Measurements from ENCODE around the gene AAK1.

Gene AAK1

DNA sequence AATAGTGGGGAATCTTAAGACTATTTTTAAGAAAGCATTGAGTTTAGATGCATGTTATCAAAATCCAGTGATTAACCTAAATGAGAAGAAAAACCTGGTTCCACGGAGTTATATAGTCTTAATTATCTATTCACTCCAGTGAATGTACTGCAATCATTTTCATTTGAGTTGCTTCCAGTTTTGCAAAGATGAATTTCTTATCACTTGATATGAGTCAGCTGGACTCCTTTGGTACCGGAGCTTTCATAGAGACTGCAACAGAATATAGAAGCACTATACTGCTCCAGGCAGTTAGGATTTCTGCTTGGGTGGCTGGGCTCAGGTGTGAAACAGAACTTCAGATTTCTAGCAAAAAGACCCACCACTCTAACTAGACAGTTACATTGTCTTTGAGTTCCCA lies 114.1 kb downstream of the AAK1 start:
- no peak for DNase-seq

- no peak for DNase-seq
These were observed 118.3 kb downstream of the AAK1 start for GRCh38 chr2:69525261-69525660.

- no peak for DNase-seq
These were observed 118.7 kb downstream of the AAK1 start for GRCh38 chr2:69524799-69525198.

DNA sequence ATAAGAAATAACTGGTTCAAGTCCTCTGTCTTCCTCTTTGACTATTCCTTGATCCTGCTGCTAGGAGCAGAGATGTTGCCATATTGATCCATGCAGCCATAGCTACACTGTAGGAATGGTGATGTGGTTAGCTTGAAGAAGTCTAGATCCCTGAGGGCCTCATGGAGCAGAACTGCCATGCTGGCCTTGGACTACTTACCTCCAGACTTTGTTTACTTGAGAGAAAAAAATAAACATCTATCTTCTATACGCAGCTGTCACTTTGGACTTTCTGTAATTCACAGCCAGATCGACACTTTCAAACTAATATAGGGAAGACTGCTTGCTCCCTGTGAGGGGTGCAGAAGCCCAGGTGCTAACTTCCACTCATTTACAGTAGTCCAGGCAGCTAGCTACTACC lies 121.8 kb downstream of the AAK1 start:
- DNase-seq = no peak

GRCh38 chr2:69518841-69519240 lies 124.7 kb downstream of the AAK1 start:
- DNase-seq = no peak

GRCh38 chr2:69517410-69517809 lies 126.1 kb downstream of the AAK1 start:
- DNase-seq = no peak

GRCh38 chr2:69514819-69515218 lies 128.7 kb downstream of the AAK1 start:
- DNase-seq = no peak

DNA sequence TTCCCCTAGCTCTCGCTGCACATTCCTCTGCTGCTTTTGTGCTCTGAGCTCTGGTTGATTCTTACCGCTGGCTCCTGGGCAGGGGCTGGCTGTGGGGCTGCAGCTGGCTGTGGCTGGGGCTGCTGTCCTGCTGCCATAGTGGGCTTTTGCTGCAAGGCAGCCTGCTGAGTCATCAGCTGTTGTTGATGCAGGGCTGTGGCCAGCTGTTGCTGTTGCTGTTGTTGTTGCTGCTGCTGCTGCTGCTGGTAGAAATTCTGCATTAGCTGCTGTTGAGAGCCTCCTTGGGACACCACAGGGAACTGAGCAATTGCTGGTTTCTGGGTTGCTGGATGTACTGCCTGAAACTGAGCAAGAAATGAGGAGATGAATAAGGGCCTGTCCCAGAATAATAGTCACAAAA lies 129.1 kb downstream of the AAK1 start:
- DNase-seq = no peak

- no peak for DNase-seq
These were observed 131.1 kb downstream of the AAK1 start for GRCh38 chr2:69512446-69512845.

DNA sequence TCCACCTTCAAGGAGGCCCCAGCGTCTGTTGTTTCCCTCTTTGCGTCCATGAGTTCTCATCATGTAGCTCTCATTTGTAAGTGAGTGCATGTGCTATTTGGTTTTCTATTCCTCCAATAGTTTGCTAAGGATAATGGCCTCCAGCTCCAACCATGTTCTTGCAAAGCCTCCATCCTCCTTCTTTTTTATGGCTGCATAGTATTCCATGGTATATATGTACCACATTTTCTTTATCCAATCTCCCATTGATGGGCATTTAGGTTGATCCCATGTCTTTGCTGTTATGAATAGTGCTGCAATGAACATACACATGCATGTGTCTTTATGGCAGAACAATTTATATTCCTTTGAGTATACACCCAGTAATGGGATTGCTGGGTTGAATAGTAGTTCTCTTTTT lies 133.3 kb downstream of the AAK1 start:
- no peak for DNase-seq

- DNase-seq = no peak
These were observed 133.8 kb downstream of the AAK1 start for GRCh38 chr2:69509750-69510140.

- DNase-seq = no peak
These were observed 134.4 kb downstream of the AAK1 start for GRCh38 chr2:69509011-69509749.

DNA sequence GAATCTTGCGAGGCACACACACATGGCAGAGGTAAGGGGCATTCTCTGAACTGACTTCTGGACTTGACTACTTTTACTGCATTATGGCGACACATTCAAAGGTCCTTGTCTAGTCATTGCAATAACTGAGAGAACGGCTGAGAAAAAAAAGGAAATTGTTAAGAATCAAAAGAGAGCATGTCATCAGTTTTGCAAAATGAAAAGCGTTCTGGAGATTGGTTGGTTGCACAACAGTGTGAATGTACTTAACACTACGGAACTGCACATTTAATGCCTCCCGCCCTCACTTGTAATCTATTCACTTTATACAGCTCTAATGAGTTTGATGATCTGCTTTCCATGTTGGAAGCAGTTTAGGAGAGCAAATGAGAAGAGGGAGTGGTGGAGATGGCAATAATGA lies 137.8 kb downstream of the AAK1 start:
- no peak for DNase-seq

DNA sequence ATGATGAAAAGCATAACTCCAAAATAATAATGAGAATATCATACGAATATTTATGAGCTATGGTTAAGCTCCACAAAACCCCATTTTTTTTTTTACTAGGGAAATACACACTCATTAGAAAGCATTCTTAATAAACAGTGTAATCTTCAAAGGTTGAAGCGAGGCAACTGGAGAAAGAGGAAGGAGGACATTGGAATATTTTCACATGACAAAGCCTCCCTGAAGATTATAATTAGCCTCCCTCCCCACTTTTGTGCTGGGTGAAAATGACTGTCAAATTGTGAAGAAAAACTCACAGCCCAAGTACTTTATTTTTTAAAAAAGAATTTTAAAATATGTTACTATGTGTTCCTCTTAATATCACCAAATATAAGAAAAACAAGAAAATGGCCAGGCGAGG lies 142.2 kb downstream of the AAK1 start:
- no peak for DNase-seq

DNA sequence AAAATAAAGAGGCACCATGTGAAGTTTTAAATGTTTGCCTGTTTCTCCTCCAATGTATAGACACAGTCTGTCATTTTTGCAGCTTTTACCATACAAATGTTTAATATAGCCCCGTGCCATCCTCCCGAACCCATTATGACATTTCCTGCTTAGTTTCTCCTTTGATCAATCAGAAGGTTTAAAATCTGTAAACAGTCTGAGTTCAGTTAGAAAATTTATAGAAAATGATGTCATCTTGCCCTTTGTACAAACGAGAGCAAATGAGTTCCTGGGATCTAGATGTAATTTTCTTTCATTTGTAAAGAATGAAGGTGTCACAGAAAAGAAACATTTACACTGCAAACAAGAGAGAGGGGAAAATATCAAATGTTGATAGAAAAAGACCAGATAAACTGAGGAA lies 143.6 kb downstream of the AAK1 start:
- DNase-seq = no peak

GRCh38 chr2:69499242-69499641 lies 144.3 kb downstream of the AAK1 start:
- no peak for DNase-seq

DNA sequence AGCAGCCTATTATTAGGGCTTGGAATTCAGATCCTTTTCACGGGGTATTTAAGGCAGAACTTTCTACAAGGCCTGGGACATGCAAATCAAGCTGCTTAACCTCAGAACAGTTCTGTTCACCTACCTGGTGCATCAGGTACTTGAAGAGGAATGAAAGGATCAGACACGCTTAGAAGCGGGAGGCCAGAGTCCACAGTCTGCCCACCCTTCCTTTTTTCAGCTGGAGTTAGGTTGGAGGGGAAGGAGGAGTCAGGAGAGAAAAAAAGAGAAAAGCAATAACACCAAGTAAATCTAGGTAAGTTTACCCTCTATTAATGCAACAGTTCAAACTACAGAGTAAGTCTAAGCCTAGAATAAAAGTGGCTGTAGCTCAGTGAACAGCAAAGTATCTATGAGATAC lies 147.7 kb downstream of the AAK1 start:
- DNase-seq = no peak

- DNase-seq = no peak
These were observed 148.5 kb downstream of the AAK1 start for GRCh38 chr2:69495008-69495407.

- DNase-seq = no peak
These were observed 149.4 kb downstream of the AAK1 start for GRCh38 chr2:69494126-69494525.

DNA sequence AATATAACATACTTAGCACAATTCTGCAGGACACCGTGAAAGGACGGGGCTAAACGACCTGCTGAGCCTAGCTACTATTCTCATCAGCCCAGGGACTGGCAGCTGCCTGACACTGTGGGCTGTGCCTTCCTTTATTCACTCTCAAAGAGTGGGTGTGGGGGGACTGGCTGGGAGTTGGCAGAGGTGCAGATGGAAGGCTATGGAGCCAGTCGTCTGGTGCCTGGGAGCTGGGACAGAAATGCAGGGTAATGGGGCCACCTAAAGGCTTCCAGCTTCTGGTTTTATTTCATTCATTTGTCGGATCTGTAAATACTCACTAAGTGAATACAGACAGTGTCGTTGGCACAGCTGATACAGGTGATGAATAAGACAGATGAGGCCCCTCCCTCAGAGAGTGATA lies 150.3 kb downstream of the AAK1 start:
- no peak for DNase-seq

GRCh38 chr2:69491864-69492263 lies 151.7 kb downstream of the AAK1 start:
- no peak for DNase-seq

DNA sequence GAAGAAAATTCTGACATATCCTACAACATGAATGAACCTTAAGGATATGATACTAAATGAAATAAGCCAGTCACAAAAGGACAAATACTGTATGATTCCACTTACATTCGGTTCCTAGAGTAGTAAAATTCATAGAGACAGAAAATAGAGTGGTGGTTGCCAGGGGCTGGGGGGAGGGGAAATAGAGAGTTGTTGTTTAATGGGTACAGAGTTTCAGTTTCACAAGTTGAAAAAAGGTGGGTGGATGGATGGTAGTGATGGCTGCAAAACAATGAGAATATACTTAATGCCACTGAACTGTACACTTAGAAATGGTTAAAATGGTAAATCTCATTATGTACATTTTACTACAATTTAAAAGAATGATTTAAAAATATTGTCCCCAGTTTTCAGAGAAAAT lies 153.1 kb downstream of the AAK1 start:
- no peak for DNase-seq

DNA sequence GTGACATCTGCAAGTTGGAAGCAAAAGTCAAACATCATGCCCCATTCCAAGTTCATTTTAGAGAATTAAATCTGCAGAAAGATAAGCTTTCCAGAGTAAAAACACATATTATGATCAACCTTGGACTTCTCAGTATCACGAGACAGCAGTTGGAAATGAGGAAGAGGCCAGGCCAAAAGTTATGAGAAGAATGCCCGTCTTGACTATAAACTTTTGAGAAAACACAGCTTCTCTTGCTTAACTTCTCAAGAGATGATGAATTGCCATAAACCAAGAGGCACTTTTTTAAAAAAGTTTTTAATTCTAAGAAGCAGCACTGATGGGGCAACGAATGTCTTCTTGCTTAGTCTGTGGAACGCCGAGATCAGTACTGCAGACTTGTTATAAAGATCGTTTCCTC lies 153.7 kb downstream of the AAK1 start:
- no peak for DNase-seq

GRCh38 chr2:69483696-69484095 lies 159.8 kb downstream of the AAK1 start:
- DNase-seq = no peak

DNA sequence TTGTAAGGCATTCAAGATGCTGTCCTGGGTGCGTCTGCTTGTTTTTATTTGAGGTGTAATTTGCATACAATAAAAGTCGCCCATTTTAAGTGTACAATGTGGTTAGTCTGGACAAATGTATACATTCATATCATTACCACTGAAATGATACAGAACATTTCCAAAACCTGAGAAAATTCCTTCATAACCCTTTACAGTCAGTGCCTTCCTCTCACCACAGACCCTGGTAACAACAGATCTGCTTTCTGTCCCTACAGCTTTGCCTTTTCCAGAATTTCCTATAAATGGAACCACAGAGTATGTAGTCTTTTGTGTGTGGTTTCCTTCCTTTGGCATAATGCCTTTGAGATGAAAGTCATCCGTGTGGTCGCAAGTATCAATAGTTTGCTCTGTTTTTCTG lies 160.5 kb downstream of the AAK1 start:
- no peak for DNase-seq

DNA sequence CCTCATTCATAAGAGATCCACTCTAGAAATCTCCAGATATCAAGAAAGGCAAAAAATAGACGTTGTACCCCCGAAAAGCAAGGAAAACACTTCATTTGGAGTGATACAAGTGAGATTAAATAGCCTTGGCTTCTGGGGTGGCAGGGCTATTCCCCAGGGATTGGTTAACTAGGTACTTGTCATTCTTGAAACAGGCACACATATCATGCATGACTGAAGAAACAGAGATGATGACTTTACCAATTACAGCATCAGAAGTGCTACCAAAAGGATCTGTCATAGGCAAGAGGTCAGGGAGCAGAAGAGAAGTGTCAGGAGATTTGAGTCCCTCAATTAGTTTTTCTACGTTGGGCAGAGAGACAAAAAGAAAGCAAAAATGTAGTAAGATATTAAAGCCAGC lies 161.1 kb downstream of the AAK1 start:
- DNase-seq = no peak
